Endothelial cell (in vitro differentiated cells): ENCODE results near the gene CXCL17. TPM values are rescaled to one million over a fixed set of nuclear protein-coding genes. Genes with fewer than 3 reads are reported as not detected.
A peak's percentile ranks its signal among the peaks of the same experiment; 100 is the strongest.

Experiments
- DNase-seq: peaks from one replicate; pipeline ENCODE4 v3.0.0; 2021; ENCODE audit warnings: low spot score
- H3K27ac Mint-ChIP-seq: one replicate; pipeline ENCODE4 v1.8.0; 2021; ENCODE audit warnings: mixed read lengths, inconsistent platforms; ENCODE audit not compliant: unreplicated experiment
- H3K27me3 Mint-ChIP-seq: one replicate; pipeline ENCODE4 v1.8.0; 2021; ENCODE audit warnings: mild to moderate bottlenecking, moderate library complexity, mixed read lengths, inconsistent platforms; ENCODE audit not compliant: unreplicated experiment
- H3K36me3 Mint-ChIP-seq: one replicate; pipeline ENCODE4 v1.8.0; 2021; ENCODE audit warnings: mild to moderate bottlenecking, low read depth, mixed read lengths, inconsistent platforms; ENCODE audit not compliant: unreplicated experiment
- H3K4me1 Mint-ChIP-seq: one replicate; pipeline ENCODE4 v1.8.0; 2021; ENCODE audit warnings: mild to moderate bottlenecking, mixed read lengths, inconsistent platforms; ENCODE audit not compliant: unreplicated experiment
- H3K4me3 Mint-ChIP-seq: one replicate; pipeline ENCODE4 v1.8.0; 2021; ENCODE audit warnings: mild to moderate bottlenecking, mixed read lengths, inconsistent platforms; ENCODE audit not compliant: unreplicated experiment
- H3K9me3 Mint-ChIP-seq: one replicate; pipeline ENCODE4 v1.8.0; 2021; ENCODE audit warnings: mixed read lengths, inconsistent platforms; ENCODE audit not compliant: unreplicated experiment
- total RNA-seq: library from RNA; stranded (reverse); fragmentation: NEBNext Ultra II Directional; extraction: Animal tissue kit (Norgen Biotek cat#: 25700); gene quantifications from one replicate; pipeline ENCODE4 v1.2.1, GENCODE V29; 2021; ENCODE audit not compliant: unreplicated experiment
- TF ChIP-seq, protein P1 (sequence below): fragments of 200-600 bp; sonication (generic); IDR thresholded peaks from one replicate; pipeline ENCODE4 v1.5.0; 2021; ENCODE audit warnings: antibody characterized with exemption; ENCODE audit not compliant: unreplicated experiment

Gene CXCL17
- total RNA-seq, 1 donor from 2014 or later, result not detected

GRCh38 chr19:42443944-42444398 lies 1.2 kb upstream of the CXCL17 start:
- H3K9me3 Mint-ChIP-seq, result peaks cover 4% of the 10 kb centered on the region
- TF ChIP-seq, protein P1, sequence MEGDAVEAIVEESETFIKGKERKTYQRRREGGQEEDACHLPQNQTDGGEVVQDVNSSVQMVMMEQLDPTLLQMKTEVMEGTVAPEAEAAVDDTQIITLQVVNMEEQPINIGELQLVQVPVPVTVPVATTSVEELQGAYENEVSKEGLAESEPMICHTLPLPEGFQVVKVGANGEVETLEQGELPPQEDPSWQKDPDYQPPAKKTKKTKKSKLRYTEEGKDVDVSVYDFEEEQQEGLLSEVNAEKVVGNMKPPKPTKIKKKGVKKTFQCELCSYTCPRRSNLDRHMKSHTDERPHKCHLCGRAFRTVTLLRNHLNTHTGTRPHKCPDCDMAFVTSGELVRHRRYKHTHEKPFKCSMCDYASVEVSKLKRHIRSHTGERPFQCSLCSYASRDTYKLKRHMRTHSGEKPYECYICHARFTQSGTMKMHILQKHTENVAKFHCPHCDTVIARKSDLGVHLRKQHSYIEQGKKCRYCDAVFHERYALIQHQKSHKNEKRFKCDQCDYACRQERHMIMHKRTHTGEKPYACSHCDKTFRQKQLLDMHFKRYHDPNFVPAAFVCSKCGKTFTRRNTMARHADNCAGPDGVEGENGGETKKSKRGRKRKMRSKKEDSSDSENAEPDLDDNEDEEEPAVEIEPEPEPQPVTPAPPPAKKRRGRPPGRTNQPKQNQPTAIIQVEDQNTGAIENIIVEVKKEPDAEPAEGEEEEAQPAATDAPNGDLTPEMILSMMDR, result no peak
- H3K27ac Mint-ChIP-seq, result no peak overlapping the region
- no peaks in the 10 kb centered on the region for H3K27me3 Mint-ChIP-seq
- H3K4me3 Mint-ChIP-seq, result no peak overlapping the region
- peaks cover 12% of the 10 kb centered on the region for H3K4me1 Mint-ChIP-seq
- no peak for DNase-seq
- H3K36me3 Mint-ChIP-seq, result no peaks in the 10 kb centered on the region

- TF ChIP-seq, protein P1, result no peak
- no peak for DNase-seq
- Mint-ChIP-seq H3K27ac (no peak overlapping the region), H3K9me3 (peaks cover 4% of the 10 kb centered on the region), H3K27me3 (no peaks in the 10 kb centered on the region), H3K4me3 (no peak overlapping the region), H3K4me1 (peaks cover 12% of the 10 kb centered on the region), H3K36me3 (no peaks in the 10 kb centered on the region)
Measured at GRCh38 chr19:42441049-42441445, 1.7 kb downstream of the CXCL17 start.

- TF ChIP-seq, protein P1, result peak; percentile 94
- Mint-ChIP-seq H3K36me3 (no peaks in the 10 kb centered on the region), H3K4me3 (no peak overlapping the region), H3K27ac (no peak overlapping the region), H3K4me1 (peaks cover 12% of the 10 kb centered on the region), H3K9me3 (peaks cover 4% of the 10 kb centered on the region), H3K27me3 (no peaks in the 10 kb centered on the region)
- DNase-seq, result peak; percentile 89
Measured at GRCh38 chr19:42440357-42441048, 2.2 kb downstream of the CXCL17 start.

DNA sequence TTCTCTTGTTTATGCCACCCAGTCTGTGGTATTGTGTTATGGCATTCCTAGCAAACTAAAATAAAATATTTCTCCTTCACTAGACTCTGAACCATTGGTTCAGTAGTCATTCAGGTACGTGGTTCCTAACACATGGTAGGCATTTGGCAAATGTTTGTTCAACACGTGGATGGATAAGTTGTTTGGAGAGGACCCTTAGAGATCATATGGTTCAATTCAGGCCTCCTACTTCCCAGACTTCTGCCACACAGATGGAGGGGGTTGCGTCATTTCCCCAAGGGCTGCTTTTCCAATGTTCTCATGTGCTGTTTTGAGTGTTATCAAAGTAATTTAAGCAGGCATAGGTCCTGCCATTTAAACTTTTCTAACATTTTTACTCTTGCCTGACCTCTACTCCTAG lies 6.7 kb downstream of the CXCL17 start:
- Mint-ChIP-seq H3K27me3 (peaks cover 1% of the 10 kb centered on the region), H3K4me1 (peaks cover 6% of the 10 kb centered on the region), H3K27ac (no peak overlapping the region), H3K4me3 (no peak overlapping the region), H3K9me3 (no peaks in the 10 kb centered on the region), H3K36me3 (no peaks in the 10 kb centered on the region)
- TF ChIP-seq, protein P1, result no peak
- DNase-seq, result no peak

DNA sequence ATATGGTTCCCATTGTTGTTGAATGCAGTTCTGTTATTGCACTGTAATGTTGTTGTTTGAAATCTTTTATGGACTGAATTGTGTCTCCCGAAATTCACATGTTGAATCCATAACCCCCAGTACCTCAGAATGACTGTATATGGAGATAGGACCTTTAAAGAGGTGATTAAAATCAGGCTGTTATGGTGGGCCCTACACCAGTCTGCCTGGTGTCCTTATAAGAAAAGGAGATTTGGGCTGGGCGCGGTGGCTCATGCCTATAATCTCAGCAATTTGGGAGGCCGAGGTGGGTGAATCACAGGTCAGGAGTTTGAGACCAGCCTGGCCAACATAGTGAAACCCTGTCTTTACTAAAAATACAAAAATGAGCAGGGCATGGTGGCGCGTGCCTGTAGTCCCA lies 7.4 kb downstream of the CXCL17 start:
- TF ChIP-seq, protein P1, result no peak
- Mint-ChIP-seq H3K9me3 (no peaks in the 10 kb centered on the region), H3K27me3 (peaks cover 1% of the 10 kb centered on the region), H3K36me3 (no peaks in the 10 kb centered on the region), H3K4me3 (no peak overlapping the region), H3K27ac (no peak overlapping the region), H3K4me1 (peaks cover 6% of the 10 kb centered on the region)
- DNase-seq, result no peak
